ENCODE measurements around the gene SCAP. TPM values are rescaled to one million over a fixed set of nuclear protein-coding genes. Genes with fewer than 3 reads are reported as not detected.

The SCAP gene
- 31.9 and 50.5 TPM in 2 replicates for total RNA-seq

GRCh38 chr3:47475570-47476329 is at the start of gene SCAP:
Gene SCAP (minus strand): TSS chr3:47475941. CDS start chr3:47442993, 32,948 bp downstream.

GRCh38 chr3:47513125-47513929 is 37.6 kb upstream of the SCAP start, which contains the start of gene ELP6:
Gene ELP6 (minus strand): TSS chr3:47513712. CDS start chr3:47513590, 122 bp downstream.

GRCh38 chr3:47380601-47381316 is 95.0 kb downstream of the SCAP start, which contains the start of gene PTPN23:
Gene PTPN23 (plus strand): TSS chr3:47381021. CDS start chr3:47381097, 76 bp downstream.

Small RNAs within 50 kb of the gene (small RNA-seq; reads per million reads assigned to genes)
- gene AC099778.2: not detected

Other genes with a start within 250 kb of the SCAP start
- gene KIF9, start 193.1 kb downstream of the SCAP start, total RNA-seq: 6.5 and 7.1 TPM in 2 replicates
- 15.5 and 21.2 TPM in 2 replicates for gene KLHL18, start 193.0 kb downstream of the SCAP start, total RNA-seq
- gene PTPN23, start 94.9 kb downstream of the SCAP start, total RNA-seq: 12.9 and 21.7 TPM in 2 replicates
- 19.7 and 23.8 TPM in 2 replicates for gene ELP6, start 37.8 kb upstream of the SCAP start, total RNA-seq
- gene CSPG5, start 102.9 kb upstream of the SCAP start, total RNA-seq: 0.11 and 0.13 TPM in 2 replicates